NCI-H2196 (cell line): ENCODE data around the gene DDIT4.

Experiments
- DNase-seq: peaks from one replicate; lab custom pipeline; 2025; ENCODE audit not compliant: unreplicated experiment; lab: John Stamatoyannopoulos, UW

Gene DDIT4

DNA sequence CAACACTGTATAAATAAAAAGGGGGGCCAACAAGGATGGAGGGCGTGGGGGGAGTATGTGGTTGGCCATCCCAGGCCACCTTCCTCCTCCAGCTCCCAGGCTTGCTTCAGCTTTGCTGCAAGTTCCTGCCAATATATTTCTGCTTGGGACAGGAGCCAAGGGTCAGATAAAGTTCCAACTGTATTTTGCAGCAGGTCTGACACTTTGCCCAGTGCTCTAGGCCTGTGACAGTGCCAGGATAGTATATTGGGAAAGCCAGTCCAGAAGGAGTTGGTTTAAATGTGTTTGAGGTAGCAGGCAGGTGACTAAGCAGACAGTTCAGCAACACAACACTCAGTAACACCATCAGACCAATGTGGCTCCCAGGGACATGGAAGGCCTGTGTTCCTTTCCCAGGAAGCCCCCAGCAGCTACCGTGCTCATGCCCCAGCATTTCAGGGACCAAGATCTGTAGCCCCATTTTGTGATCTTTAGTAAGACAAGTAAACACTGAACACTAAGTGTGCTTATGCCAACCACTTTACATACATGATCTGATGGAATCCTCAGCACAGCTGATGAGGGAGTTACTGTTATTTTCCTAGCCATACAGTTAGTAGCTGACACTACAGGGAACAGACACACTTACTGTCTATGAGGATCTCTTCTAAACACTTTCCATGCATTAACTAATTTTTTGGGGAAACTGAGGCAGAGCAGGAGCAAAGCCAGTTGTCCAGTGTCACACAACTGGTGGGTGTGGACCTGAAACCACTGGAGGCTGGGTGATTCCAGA is 42.1 kb downstream of the DDIT4 start:
- DNase-seq, result peak; percentile 66

DNA sequence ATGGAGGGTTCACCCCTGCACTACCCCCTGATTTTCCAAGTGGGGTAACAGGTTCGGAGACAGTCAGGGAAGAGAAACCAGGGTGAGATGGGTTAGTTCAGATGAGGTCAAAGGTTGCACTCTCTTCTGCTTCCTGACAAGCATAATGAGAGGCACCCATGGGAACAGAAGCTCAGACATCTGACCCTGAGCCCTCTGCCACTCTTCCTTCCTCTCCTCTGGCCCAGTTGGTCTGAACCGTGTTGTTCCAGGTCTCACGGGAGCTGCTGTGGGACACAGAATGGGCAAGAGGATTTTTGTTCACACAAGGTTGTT is 42.6 kb downstream of the DDIT4 start:
- no peak for DNase-seq

DNA sequence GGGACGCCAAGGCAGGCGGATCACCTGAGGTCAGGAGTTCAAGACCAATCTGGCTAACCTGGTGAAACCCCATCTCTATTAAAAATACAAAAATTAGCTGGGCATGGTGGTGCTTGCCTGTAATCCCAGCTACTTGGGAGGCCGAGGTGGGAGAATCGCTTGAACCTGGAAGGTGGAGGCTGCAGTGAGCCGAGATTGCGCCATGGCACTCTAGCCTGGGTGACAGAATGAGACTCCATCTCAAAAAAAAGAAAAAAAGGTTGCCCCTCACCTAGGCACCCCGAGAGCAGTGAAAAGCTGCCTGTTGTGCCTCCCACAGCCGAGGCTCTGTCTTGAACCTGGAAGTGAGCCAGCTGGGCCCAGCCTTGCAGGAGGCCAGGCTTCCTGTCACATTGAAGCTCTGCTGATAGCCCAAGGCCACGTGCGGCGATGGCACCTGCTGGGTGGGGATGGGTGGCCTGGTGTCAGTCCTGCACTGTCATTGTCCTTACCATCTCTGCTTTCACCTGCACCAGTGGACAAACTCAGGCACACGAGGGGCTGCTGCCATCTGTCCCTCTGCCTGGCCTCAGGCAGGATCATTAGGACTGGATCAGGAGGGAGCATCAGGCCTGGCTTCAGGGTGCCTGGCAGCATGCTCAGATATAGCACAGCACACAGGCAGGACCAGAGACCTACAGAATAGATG is 43.2 kb downstream of the DDIT4 start:
- DNase-seq, result peak; percentile 44

DNA sequence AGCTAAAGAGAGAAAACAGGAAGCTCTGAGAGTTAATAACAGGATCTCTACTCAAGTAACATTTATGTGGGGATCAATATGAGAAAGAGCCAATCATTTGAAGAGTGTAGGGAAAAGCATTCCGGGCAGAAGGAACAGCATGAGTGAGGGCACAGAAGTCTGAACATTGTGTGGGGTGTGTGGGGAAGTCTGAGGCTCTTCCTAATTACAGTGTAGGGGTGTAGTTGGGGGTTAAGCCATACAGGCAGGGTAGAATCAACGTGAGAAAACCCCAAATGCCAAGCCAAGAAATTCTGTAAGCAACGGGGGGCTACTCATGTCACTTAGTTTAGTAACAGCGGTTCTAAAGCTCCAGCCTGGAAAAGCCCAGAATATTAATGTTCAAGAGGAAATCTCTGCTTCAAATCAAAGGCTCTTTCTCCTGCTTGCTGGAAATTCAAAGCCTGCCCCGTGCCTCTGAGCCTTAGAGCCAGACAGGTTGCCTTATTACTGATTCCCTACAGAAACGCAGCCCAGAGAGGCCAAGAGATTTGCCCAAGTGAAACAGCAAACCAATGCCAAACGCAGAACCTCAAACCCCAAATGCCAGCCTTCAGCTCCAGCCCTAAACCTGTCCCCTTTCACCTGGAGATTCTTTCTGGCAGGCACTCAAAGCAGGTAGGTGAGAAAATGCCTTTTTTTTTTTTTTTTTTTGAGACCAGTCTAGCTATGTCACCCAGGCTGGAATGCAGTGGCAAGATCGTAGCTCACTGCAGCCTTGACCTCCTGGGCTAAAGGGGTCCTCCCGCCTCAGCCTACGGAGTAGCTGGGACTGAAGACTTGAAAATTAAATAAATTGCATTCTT is 44.9 kb downstream of the DDIT4 start:
- no peak for DNase-seq

GRCh38 chr10:72319416-72320254 is 45.9 kb downstream of the DDIT4 start:
- peak; percentile 77 for DNase-seq

DNA sequence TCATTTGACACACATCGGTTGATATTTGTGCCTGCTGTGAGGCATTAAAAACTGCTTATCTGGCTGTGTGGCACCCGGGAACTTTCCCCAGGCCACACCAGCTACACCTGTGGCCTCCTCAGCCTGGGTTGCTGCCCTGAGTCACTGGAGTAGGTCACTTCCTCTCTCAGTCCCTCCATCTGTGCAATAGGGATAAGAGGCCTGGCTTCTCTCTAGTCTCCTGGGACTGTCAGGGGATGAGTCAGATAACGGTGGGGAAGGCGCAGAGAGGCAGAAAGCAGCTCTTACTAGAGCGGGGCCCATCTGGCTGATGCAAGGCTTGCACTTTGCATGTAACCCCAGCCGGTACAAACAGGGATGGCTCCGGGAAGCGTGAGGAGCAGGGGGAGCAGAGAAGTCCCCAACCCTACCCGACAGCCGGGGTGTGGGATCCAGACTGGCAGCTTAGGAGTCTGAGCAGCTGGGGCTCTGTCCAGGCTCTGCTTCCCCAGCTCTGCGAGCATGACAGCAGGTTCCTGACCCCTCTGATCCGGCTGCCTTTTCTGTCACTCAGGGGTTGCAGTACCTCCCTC is 47.0 kb downstream of the DDIT4 start:
- DNase-seq, result no peak

DNA sequence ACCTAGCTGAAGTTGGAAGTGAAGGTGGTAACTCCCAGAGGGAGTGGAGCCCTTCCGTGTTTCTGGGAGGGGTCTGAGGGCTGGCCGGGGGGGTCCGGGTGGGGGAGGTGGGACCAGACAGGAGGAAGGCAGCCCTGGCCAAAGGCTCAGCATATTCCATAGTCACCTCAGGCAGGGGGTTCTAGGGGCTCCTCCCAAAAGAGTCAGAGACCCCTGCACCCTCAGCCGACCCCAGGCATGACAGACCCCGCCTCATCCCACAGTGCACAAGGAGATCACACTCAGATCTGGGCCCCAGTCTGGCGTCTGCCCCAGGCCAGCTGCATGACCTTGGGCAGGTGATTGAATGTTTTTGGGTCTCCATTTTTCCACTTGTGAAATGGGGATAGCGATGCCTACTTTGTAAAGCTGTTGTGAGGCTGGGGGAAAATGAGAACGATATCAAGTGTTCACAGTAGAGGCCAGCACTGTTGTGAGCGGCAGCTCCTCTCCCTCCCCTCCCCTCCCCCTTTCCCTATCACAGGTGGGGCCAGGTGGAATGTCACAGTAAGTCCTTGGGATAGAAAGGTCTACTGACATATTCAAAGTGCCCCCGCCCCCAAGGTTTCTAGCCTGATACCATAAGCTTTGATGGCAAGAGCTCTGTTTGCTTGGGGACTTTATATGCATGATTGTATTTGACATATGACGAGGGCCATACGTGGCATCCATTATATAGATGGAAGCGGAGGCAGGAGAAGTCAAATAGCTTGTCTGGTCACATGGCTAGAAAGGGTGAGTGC is 47.7 kb downstream of the DDIT4 start:
- DNase-seq, result no peak

DNA sequence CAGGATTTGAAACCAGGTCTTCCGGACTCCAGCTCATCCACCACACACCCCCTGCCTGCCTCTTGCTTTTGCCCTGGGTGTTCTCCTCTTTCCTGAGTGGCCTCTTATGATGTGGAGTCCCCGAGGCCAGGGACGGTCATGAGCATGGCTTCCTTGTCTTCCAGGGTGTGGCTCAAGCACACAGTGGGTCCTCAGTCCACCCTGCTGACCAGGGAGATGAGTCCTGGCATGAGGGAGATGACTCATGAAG is 48.2 kb downstream of the DDIT4 start:
- no peak for DNase-seq

DNA sequence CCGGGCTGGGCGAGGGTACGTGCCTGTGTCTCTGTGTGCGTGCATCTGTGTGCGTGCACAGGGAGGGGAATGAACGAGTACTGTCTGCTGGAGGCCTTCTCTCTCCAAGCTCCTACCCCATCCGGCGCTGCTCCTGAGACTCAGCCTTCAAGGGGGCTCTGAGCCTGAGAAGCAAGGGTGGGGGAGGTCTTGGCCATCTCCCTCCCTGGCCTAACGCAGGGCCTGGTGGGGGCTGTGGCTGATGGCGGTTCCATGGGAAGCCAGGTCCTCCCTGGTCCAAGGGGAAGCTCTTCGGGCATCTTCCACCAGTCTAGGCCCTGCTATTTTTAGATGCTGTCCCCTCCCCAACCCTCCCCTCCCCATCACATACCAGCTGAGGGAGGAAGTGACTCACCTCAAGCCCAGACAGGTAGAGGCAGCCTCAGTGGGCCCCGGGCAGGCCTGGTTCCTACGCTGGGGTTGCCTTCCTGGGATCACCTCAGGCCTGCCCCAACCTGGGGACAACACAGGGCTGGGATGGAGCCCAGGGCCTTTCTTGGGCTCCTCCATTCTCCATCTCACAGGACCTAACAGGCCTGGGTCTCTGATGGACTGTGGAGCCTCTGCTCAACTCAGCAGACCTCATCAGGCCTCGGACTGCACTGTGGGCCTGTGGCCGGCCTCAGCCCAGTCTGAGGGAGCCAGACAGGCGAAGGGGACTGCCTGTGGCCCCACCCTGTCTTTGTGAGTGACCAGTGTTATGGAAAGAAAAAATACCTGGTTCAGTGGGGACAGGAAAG is 48.7 kb downstream of the DDIT4 start:
- no peak for DNase-seq

- DNase-seq, result no peak
These were observed 49.5 kb downstream of the DDIT4 start for GRCh38 chr10:72323108-72323749.

- DNase-seq, result no peak
These were observed 50.1 kb downstream of the DDIT4 start for GRCh38 chr10:72323771-72324191.
